Parathyroid adenoma (tissue), 2 donors: ENCODE measurements around the gene ASS1.

Experiments used
- H2AFZ ChIP-seq: fragments of 300-600 bp; sonication (generic); one replicate; pipeline ENCODE4 v1.7.0; 2017; ENCODE audit warnings: antibody characterized with exemption, mild to moderate bottlenecking
- H3K27ac ChIP-seq: fragments of 300-600 bp; sonication (generic); one replicate; pipeline ENCODE4 v1.7.0; 2017
- H3K27me3 ChIP-seq: fragments of 300-600 bp; sonication (generic); one replicate; pipeline ENCODE4 v1.7.0; 2017; ENCODE audit warnings: low read length; ENCODE audit not compliant: control insufficient read depth, insufficient read depth
- H3K36me3 ChIP-seq: fragments of 300-600 bp; sonication (generic); one replicate; pipeline ENCODE4 v1.7.0; 2017; ENCODE audit warnings: low read length; ENCODE audit not compliant: control insufficient read depth, insufficient read depth
- H3K4me1 ChIP-seq: fragments of 300-600 bp; sonication (generic); one replicate; pipeline ENCODE4 v1.7.0; 2017; ENCODE audit warnings: control low read depth
- H3K4me2 ChIP-seq: fragments of 300-600 bp; sonication (generic); one replicate; pipeline ENCODE4 v1.7.0; 2017; ENCODE audit warnings: low read length
- H3K4me3 ChIP-seq: fragments of 300-600 bp; sonication (generic); one replicate; pipeline ENCODE4 v1.7.0; 2017; ENCODE audit warnings: low read depth, low read length
- H3K79me2 ChIP-seq: fragments of 300-600 bp; sonication (generic); one replicate; pipeline ENCODE4 v1.7.0; 2017; ENCODE audit warnings: control low read depth
- H3K9ac ChIP-seq: fragments of 300-600 bp; sonication (generic); one replicate; pipeline ENCODE4 v1.7.0; 2017; ENCODE audit warnings: mild to moderate bottlenecking
- H3K9me3 ChIP-seq: fragments of 300-600 bp; sonication (generic); one replicate; pipeline ENCODE4 v1.7.0; 2017; ENCODE audit warnings: low read length; ENCODE audit not compliant: control insufficient read depth
- TF ChIP-seq, protein P1 (sequence below): fragments of 300-600 bp; sonication (generic); IDR thresholded peaks from one replicate; pipeline ENCODE4 v1.7.0; 2017; ENCODE audit warnings: antibody characterized with exemption, mild to moderate bottlenecking
- donor health status: primary hyperparathyroidism.

The ASS1 gene

DNA sequence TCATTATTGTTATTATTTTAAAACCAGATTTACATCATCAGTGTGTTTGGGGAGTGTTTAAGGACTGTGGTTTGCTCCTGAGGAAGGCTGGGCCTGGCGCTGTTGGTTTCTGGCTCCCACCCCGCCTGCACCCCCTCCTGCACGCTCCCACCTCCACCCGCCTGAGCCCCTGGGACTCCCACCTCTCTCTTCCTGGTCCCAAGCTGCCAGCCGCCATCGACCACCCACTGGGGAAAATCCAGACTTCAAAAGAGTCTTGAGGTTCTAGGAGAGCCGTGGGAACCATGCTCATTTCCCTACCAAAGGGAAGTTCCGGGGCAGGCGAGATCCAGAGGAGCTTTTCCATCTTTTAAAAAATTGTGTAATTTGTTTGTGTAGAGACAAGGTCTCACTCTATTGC is 99.6 kb downstream of the ASS1 start:
- Histone ChIP-seq H3K27ac (no peak overlapping the region), H3K27me3 (no peaks in the 10 kb centered on the region), H3K79me2 (no peaks in the 10 kb centered on the region), H2AFZ (no peak overlapping the region), H3K36me3 (no peaks in the 10 kb centered on the region), H3K4me3 (no peak overlapping the region), H3K4me1 (no peaks in the 10 kb centered on the region), H3K4me2 (no peak overlapping the region), H3K9ac (no peak overlapping the region), H3K9me3 (no peaks in the 10 kb centered on the region)
- TF ChIP-seq, protein P1, sequence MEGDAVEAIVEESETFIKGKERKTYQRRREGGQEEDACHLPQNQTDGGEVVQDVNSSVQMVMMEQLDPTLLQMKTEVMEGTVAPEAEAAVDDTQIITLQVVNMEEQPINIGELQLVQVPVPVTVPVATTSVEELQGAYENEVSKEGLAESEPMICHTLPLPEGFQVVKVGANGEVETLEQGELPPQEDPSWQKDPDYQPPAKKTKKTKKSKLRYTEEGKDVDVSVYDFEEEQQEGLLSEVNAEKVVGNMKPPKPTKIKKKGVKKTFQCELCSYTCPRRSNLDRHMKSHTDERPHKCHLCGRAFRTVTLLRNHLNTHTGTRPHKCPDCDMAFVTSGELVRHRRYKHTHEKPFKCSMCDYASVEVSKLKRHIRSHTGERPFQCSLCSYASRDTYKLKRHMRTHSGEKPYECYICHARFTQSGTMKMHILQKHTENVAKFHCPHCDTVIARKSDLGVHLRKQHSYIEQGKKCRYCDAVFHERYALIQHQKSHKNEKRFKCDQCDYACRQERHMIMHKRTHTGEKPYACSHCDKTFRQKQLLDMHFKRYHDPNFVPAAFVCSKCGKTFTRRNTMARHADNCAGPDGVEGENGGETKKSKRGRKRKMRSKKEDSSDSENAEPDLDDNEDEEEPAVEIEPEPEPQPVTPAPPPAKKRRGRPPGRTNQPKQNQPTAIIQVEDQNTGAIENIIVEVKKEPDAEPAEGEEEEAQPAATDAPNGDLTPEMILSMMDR = no peak

DNA sequence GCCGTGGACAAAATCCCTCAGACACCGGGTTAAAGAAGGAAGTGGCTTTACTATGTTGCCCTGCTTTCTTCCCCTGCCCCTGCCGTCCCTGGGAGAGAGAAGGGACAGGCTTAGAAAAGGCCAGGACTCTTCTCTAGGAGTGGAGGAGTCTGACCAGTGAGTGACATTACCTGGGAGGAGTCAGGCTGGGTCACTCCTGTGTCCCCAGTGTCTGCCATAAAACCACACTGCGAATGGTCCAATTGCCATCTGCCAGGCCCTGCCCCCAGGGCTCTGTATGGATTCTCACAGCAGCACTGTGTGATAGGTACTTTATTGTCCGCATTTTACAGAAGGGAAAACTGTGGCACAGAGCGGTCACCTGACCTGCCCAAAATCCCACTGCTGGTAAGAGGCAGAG is 103.3 kb downstream of the ASS1 start:
- no peak overlapping the region for H2AFZ ChIP-seq
- TF ChIP-seq, protein P1 = no peak
- no peaks in the 10 kb centered on the region for H3K4me1 ChIP-seq
- H3K79me2 ChIP-seq = no peaks in the 10 kb centered on the region
- H3K4me3 ChIP-seq = no peak overlapping the region
- no peaks in the 10 kb centered on the region for H3K36me3 ChIP-seq
- H3K4me2 ChIP-seq = no peak overlapping the region
- H3K9me3 ChIP-seq = no peaks in the 10 kb centered on the region
- no peaks in the 10 kb centered on the region for H3K27me3 ChIP-seq
- H3K27ac ChIP-seq = no peak overlapping the region
- H3K9ac ChIP-seq = no peak overlapping the region

DNA sequence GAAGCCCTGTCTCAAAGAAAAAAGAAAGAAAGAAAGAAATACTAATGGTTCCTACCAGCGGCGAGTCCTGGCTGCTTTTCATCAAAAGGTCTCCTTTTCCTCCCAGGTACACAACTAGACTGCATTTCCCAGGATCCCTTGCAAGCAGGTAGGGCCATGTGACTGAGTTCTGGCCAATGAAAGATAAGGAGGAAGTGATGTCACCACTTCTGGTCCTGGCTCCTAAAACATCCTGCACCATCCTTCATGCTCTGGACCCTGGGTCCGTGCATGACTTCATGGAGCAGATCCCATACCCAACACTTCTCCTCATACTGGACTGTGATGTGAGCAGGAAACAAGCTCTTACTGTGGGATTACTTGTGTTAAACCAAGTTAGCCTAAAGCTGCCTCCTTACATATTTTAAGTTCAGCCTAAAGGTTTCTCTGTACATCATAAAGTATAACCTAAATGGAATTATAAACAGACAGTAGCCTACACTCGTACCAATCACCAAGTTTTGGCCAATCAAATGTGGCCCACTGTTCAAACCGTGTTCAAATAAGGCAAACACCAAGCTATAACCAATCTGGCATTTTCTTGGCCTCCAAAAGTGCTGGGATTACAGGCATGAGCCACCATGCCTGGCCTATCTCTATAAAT is 104.5 kb downstream of the ASS1 start:
- Histone ChIP-seq H3K9me3 (no peaks in the 10 kb centered on the region), H3K27ac (no peak overlapping the region), H3K4me1 (no peaks in the 10 kb centered on the region), H3K27me3 (no peaks in the 10 kb centered on the region), H3K36me3 (no peaks in the 10 kb centered on the region), H2AFZ (no peak overlapping the region), H3K9ac (no peak overlapping the region), H3K4me3 (no peak overlapping the region), H3K79me2 (no peaks in the 10 kb centered on the region), H3K4me2 (no peak overlapping the region)
- TF ChIP-seq, protein P1 = no peak
